Gastroesophageal sphincter (tissue), 4 donors: ENCODE results near the gene SPEG. TPM values are rescaled to one million over a fixed set of nuclear protein-coding genes. Genes with fewer than 3 reads are reported as not detected.

Source experiments
- ATAC-seq: fragments of 150-250 bp; one replicate; pipeline ENCODE4 v1.9.1; 2016; ENCODE audit warnings: mild to moderate bottlenecking, moderate library complexity
- H3K27ac ChIP-seq, 4 donors: fragments of 200-600 bp; sonication (generic) in 3 of 4; 1 replicate in 3 of 4; 2 replicates in 1 of 4; pipeline ENCODE4 v1.5.1; 2016 to 2019
- H3K27me3 ChIP-seq: fragments of 200-600 bp; sonication (generic); one replicate; pipeline ENCODE4 v1.5.1; 2019
- H3K36me3 ChIP-seq, 2 donors: fragments of 200-600 bp; sonication (generic); one replicate each; pipeline ENCODE4 v1.5.1; 2019; ENCODE audit warnings: control low read depth in 1 of 2
- H3K4me1 ChIP-seq, 3 donors: fragments of 200-600 bp; sonication (generic); 1 replicate in 2 of 3; 2 replicates in 1 of 3; pipeline ENCODE4 v1.5.1; 2016 to 2019; ENCODE audit warnings: control low read depth in 2 of 3
- H3K4me3 ChIP-seq, 2 donors: fragments of 200-600 bp; sonication (generic); one replicate each; pipeline ENCODE4 v1.5.1; 2019; ENCODE audit warnings: mild to moderate bottlenecking in 1 of 2, moderate library complexity in 1 of 2
- H3K9me3 ChIP-seq, 3 donors: fragments of 200-600 bp; sonication (generic); one replicate each; pipeline ENCODE4 v1.5.1; 2017 to 2019; ENCODE audit warnings: control low read depth in 2 of 3
- EP300 ChIP-seq: sonication (generic); formaldehyde crosslinking; IDR thresholded peaks from one replicate; pipeline ENCODE4 v1.6.1; 2017; ENCODE audit warnings: antibody characterized with exemption, mild to moderate bottlenecking
- POLR2A ChIP-seq, 2 donors: fragments of 450-650 bp; IDR thresholded peaks; one replicate each; pipeline ENCODE4 v1.6.1; 2017; ENCODE audit warnings: antibody characterized with exemption in 2 of 2, mild to moderate bottlenecking in 2 of 2, moderate library complexity in 1 of 2
- POLR2AphosphoS5 ChIP-seq: sonication (generic); formaldehyde crosslinking; IDR thresholded peaks from one replicate; pipeline ENCODE4 v1.6.1; 2017; ENCODE audit warnings: antibody characterized with exemption
- WGBS, 2 donors: methylation state at CpG; one replicate each; pipeline ENCODE4 v1.1.5; 2018; ENCODE audit warnings: low coverage in 1 of 2; 5-methylcytosine and 5-hydroxymethylcytosine counted together
- total RNA-seq, 4 donors: library from RNA; depleted of rRNA; stranded (reverse); fragments of >200 nt; gene quantifications; one replicate each; pipeline ENCODE4 v1.1.0, GENCODE V29; 2016
- TF ChIP-seq, protein P1 (sequence below), 4 experiments: fragments of 200-600 bp in 2 of 4; fragments of 450-650 bp in 2 of 4; sonication (generic) in 1 of 4; IDR thresholded peaks; one replicate each; pipeline ENCODE4 v1.5.1; 2017 to 2019; ENCODE audit warnings: antibody characterized with exemption in 4 of 4, mild to moderate bottlenecking in 2 of 4, moderate library complexity in 2 of 4

SPEG gene
- total RNA-seq, 4 donors from 2014 or later, result 90.2 to 307 (median 214) TPM

- Histone ChIP-seq H3K36me3 (peaks cover 0 to 12% of the 10 kb centered on the region in 2 donors), H3K27ac (peak overlapping the region; percentile 93 to 99 (median 98)), H3K4me3 (peak overlapping the region in 1 of 2 donors; percentile 3), H3K27me3 (peaks cover 3% of the 10 kb centered on the region), H3K4me1 (peaks cover 0 to 100% (median 14%) of the 10 kb centered on the region in 3 donors), H3K9me3 (no peaks in the 10 kb centered on the region)
- ATAC-seq, result peak; percentile 79
- TF ChIP-seq, protein P1, sequence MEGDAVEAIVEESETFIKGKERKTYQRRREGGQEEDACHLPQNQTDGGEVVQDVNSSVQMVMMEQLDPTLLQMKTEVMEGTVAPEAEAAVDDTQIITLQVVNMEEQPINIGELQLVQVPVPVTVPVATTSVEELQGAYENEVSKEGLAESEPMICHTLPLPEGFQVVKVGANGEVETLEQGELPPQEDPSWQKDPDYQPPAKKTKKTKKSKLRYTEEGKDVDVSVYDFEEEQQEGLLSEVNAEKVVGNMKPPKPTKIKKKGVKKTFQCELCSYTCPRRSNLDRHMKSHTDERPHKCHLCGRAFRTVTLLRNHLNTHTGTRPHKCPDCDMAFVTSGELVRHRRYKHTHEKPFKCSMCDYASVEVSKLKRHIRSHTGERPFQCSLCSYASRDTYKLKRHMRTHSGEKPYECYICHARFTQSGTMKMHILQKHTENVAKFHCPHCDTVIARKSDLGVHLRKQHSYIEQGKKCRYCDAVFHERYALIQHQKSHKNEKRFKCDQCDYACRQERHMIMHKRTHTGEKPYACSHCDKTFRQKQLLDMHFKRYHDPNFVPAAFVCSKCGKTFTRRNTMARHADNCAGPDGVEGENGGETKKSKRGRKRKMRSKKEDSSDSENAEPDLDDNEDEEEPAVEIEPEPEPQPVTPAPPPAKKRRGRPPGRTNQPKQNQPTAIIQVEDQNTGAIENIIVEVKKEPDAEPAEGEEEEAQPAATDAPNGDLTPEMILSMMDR (IDR thresholded peaks at IDR 0.05), result peak in 2 of 4 experiments; percentile 13 to 31
- TF ChIP-seq POLR2A (IDR thresholded peaks at IDR 0.05) (peak; percentile 37 to 48), EP300 (no peak), POLR2AphosphoS5 (peak; percentile 93)
- WGBS, 2 donors, result 42 to 47% methylated on average over 3 to 6 of the region's 10 CpGs
Observed at GRCh38 chr2:219453671-219454590, 19.3 kb downstream of the SPEG start.

- no peak for ATAC-seq
- no peak overlapping the region for H3K4me3 ChIP-seq
- peaks cover 0 to 12% of the 10 kb centered on the region in 2 donors for H3K36me3 ChIP-seq
- peaks cover 4 to 100% (median 22%) of the 10 kb centered on the region in 3 donors for H3K4me1 ChIP-seq
- no peaks in the 10 kb centered on the region for H3K27me3 ChIP-seq
- H3K27ac ChIP-seq, result peak overlapping the region; percentile 93 to 99 (median 98)
- H3K9me3 ChIP-seq, result no peaks in the 10 kb centered on the region
- WGBS, 2 donors, result 52 to 74% methylated on average over 4 to 5 of the region's 6 CpGs
- TF ChIP-seq POLR2AphosphoS5 (no peak), POLR2A (IDR thresholded peaks at IDR 0.05) (no peak), EP300 (no peak)
- TF ChIP-seq, protein P1 (IDR thresholded peaks at IDR 0.05), result no peak
Observed at GRCh38 chr2:219455581-219455980, 20.9 kb downstream of the SPEG start.

GRCh38 chr2:219457784-219458369, 23.2 kb downstream of the SPEG start:
- no peaks in the 10 kb centered on the region for H3K27me3 ChIP-seq
- peaks cover 0 to 26% of the 10 kb centered on the region in 2 donors for H3K36me3 ChIP-seq
- TF ChIP-seq, protein P1 (IDR thresholded peaks at IDR 0.05), result peak in 1 of 4 experiments; percentile 19
- no peak for TF ChIP-seq POLR2A (IDR thresholded peaks at IDR 0.05)
- H3K4me1 ChIP-seq, result peaks cover 4 to 100% (median 23%) of the 10 kb centered on the region in 3 donors
- no peak overlapping the region for H3K4me3 ChIP-seq
- H3K27ac ChIP-seq, result peak overlapping the region; percentile 93 to 97 (median 96)
- ATAC-seq, result no peak
- H3K9me3 ChIP-seq, result no peaks in the 10 kb centered on the region
- 69 to 75% methylated on average over 5 of the region's 5 CpGs for WGBS, 2 donors

GRCh38 chr2:219458996-219459395, 24.4 kb downstream of the SPEG start:
- TF ChIP-seq, protein P1 (IDR thresholded peaks at IDR 0.05), result no peak
- TF ChIP-seq POLR2AphosphoS5, result no peak
- TF ChIP-seq POLR2A (IDR thresholded peaks at IDR 0.05), result no peak
- H3K4me1 ChIP-seq, result peaks cover 4 to 100% (median 22%) of the 10 kb centered on the region in 3 donors
- peak overlapping the region; percentile 93 to 97 (median 96) for H3K27ac ChIP-seq
- 56% methylated on average over 2 to 7 of the region's 8 CpGs for WGBS, 2 donors
- H3K4me3 ChIP-seq, result no peak overlapping the region
- no peak for ATAC-seq
- H3K27me3 ChIP-seq, result no peaks in the 10 kb centered on the region
- no peaks in the 10 kb centered on the region for H3K9me3 ChIP-seq
- H3K36me3 ChIP-seq, result peaks cover 0 to 31% of the 10 kb centered on the region in 2 donors
